ENCODE results near the gene SPDL1. TPM values are rescaled to one million over a fixed set of nuclear protein-coding genes. Genes with fewer than 3 reads are reported as not detected.

SPDL1 gene
- total and polyA plus RNA-seq, 8 donors, result 6.4 to 43.2 (median 33.3) TPM

- no peak for ATAC-seq
- TF ChIP-seq CTCF (IDR thresholded peaks at IDR 0.05), result no peak
- H3K4me3 ChIP-seq, result no peak overlapping the region
Measured at GRCh38 chr5:169554251-169554650, 29.3 kb upstream of the SPDL1 start.

GRCh38 chr5:169557838-169558237 lies 25.7 kb upstream of the SPDL1 start:
- TF ChIP-seq CTCF (IDR thresholded peaks at IDR 0.05), result no peak
- intact Hi-C loops (cut with DNase I), result no loop called here
- H3K27ac ChIP-seq, result no peak overlapping the region
- H3K36me3 ChIP-seq, result no peaks in the 10 kb centered on the region
- DNase-seq, result no peak
- no peak overlapping the region for H3K4me3 ChIP-seq
- H3K27me3 ChIP-seq, result peaks cover 0 to 19% of the 10 kb centered on the region in 2 donors
- H3K9me3 ChIP-seq, result peaks cover 0 to 10% of the 10 kb centered on the region in 2 donors
- H3K4me1 ChIP-seq, result no peaks in the 10 kb centered on the region
- ATAC-seq, result no peak

More at GRCh38 chr5:169554251-169554650, 29.3 kb upstream of the SPDL1 start:
- no peak for DNase-seq
- intact Hi-C loops (cut with DNase I), result no loop called here
- no peak overlapping the region for H3K27ac ChIP-seq
- no peaks in the 10 kb centered on the region for H3K36me3 ChIP-seq
- H3K9me3 ChIP-seq, result peaks cover 0 to 10% of the 10 kb centered on the region in 2 donors
- no peaks in the 10 kb centered on the region for H3K4me1 ChIP-seq
- H3K27me3 ChIP-seq, result peaks cover 0 to 17% of the 10 kb centered on the region in 2 donors

- Histone ChIP-seq H3K9me3 (peaks cover 0 to 10% of the 10 kb centered on the region in 2 donors), H3K27ac (no peak overlapping the region), H3K4me3 (no peak overlapping the region), H3K27me3 (peaks cover 0 to 27% of the 10 kb centered on the region in 2 donors), H3K36me3 (no peaks in the 10 kb centered on the region), H3K4me1 (no peaks in the 10 kb centered on the region)
- DNase-seq, result peak in 1 of 4 donors; percentile 34
- TF ChIP-seq CTCF (IDR thresholded peaks at IDR 0.05), result no peak
- intact Hi-C loops (cut with DNase I), result no loop called here
- no peak for ATAC-seq
Measured at GRCh38 chr5:169561893-169562292, 21.7 kb upstream of the SPDL1 start.

- Histone ChIP-seq H3K9me3 (peaks cover 0 to 4% of the 10 kb centered on the region in 2 donors), H3K4me3 (no peak overlapping the region), H3K4me1 (no peaks in the 10 kb centered on the region), H3K27ac (no peak overlapping the region), H3K36me3 (no peaks in the 10 kb centered on the region), H3K27me3 (peaks cover 0 to 34% of the 10 kb centered on the region in 2 donors)
- no peak for TF ChIP-seq CTCF (IDR thresholded peaks at IDR 0.05)
- no peak for ATAC-seq
- intact Hi-C loops (cut with DNase I), result no loop called here
- DNase-seq, result no peak
Measured at GRCh38 chr5:169563369-169563768, 20.2 kb upstream of the SPDL1 start.

GRCh38 chr5:169566202-169566601 lies 17.4 kb upstream of the SPDL1 start:
- TF ChIP-seq CTCF (IDR thresholded peaks at IDR 0.05), result no peak
- intact Hi-C loops (cut with DNase I), result no loop called here
- DNase-seq, result no peak
- Histone ChIP-seq H3K4me1 (no peaks in the 10 kb centered on the region), H3K27me3 (peaks cover 0 to 38% of the 10 kb centered on the region in 2 donors), H3K27ac (no peak overlapping the region), H3K36me3 (no peaks in the 10 kb centered on the region), H3K4me3 (no peak overlapping the region), H3K9me3 (no peaks in the 10 kb centered on the region)
- no peak for ATAC-seq

All from left lung (tissue), 10 donors.